ENCODE data around the gene VWDE. TPM values are rescaled to one million over a fixed set of nuclear protein-coding genes. Genes with fewer than 3 reads are reported as not detected.

VWDE gene
- polyA plus RNA-seq, 3 donors = not detected

DNA sequence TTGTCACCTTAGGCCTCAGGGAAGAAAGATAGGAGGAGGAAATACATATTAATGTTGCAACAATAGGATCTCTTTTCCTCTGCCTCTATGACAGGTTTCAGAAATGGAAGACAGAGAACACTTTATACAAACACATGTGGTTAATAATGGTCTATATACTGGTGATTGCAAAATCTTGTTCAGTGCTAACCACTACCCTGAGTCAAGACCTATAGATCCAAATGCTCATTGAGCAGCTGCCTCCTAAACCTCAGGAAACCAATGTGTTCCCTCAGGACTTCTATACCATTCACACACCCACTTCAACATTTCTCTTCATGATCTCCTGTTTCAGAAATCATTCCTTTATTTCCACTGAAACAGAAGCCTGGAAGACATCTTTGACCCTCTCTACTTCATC lies 32.5 kb upstream of the VWDE start:
- H3K4me3 ChIP-seq (replicated peaks in 1 of 3; ENCODE audit: low read depth in 2 of 3, low read length in 3 of 3) = no peak overlapping the region
- H3K27me3 ChIP-seq (ENCODE audit: control insufficient read depth in 2 of 2, insufficient read depth in 2 of 2, low read length in 2 of 2) = no peaks in the 10 kb centered on the region
- TF ChIP-seq, protein P1, sequence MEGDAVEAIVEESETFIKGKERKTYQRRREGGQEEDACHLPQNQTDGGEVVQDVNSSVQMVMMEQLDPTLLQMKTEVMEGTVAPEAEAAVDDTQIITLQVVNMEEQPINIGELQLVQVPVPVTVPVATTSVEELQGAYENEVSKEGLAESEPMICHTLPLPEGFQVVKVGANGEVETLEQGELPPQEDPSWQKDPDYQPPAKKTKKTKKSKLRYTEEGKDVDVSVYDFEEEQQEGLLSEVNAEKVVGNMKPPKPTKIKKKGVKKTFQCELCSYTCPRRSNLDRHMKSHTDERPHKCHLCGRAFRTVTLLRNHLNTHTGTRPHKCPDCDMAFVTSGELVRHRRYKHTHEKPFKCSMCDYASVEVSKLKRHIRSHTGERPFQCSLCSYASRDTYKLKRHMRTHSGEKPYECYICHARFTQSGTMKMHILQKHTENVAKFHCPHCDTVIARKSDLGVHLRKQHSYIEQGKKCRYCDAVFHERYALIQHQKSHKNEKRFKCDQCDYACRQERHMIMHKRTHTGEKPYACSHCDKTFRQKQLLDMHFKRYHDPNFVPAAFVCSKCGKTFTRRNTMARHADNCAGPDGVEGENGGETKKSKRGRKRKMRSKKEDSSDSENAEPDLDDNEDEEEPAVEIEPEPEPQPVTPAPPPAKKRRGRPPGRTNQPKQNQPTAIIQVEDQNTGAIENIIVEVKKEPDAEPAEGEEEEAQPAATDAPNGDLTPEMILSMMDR (IDR thresholded peaks at IDR 0.05) = no peak
- H3K4me1 ChIP-seq (ENCODE audit: control insufficient read depth in 1 of 2, insufficient read depth in 2 of 2, low read length in 2 of 2) = no peaks in the 10 kb centered on the region
- DNase-seq = no peak
- H3K36me3 ChIP-seq (replicated peaks in 1 of 2; ENCODE audit: control insufficient read depth in 1 of 2, insufficient read depth in 2 of 2, low read length in 2 of 2) = no peaks in the 10 kb centered on the region
- H3K4me2 ChIP-seq (replicated peaks; ENCODE audit: extremely low read depth, low read length, poor library complexity, severe bottlenecking) = no peak overlapping the region
- no peaks in the 10 kb centered on the region for H3K9me3 ChIP-seq (replicated peaks in 1 of 2; ENCODE audit: control insufficient read depth in 1 of 2, insufficient read depth in 1 of 2, low read length in 2 of 2)
- H3K27ac ChIP-seq (ENCODE audit: low read depth in 1 of 2, low read length in 2 of 2) = no peak overlapping the region
- no peaks in the 10 kb centered on the region for H3K4me1 Mint-ChIP-seq
- H3K79me2 ChIP-seq (ENCODE audit: insufficient read depth, low read length) = no peaks in the 10 kb centered on the region
- no peak overlapping the region for H3K4me3 Mint-ChIP-seq
- H3K27me3 Mint-ChIP-seq (ENCODE audit: low read depth in 3 of 3) = no peaks in the 10 kb centered on the region
- H4K20me1 ChIP-seq (ENCODE audit: insufficient read depth, low read length) = no peaks in the 10 kb centered on the region
- H3K9ac ChIP-seq (ENCODE audit: insufficient read depth, low read length, poor library complexity, severe bottlenecking) = no peak overlapping the region
- H3K9me3 Mint-ChIP-seq = no peaks in the 10 kb centered on the region
- H3K27ac Mint-ChIP-seq = no peak overlapping the region
- intact Hi-C loops (cut with micrococcal nuclease) = no loop called here
- no peaks in the 10 kb centered on the region for H3K36me3 Mint-ChIP-seq
- no peak overlapping the region for H2AFZ ChIP-seq (ENCODE audit: insufficient read depth, low read depth, low read length, poor library complexity, severe bottlenecking)

DNA sequence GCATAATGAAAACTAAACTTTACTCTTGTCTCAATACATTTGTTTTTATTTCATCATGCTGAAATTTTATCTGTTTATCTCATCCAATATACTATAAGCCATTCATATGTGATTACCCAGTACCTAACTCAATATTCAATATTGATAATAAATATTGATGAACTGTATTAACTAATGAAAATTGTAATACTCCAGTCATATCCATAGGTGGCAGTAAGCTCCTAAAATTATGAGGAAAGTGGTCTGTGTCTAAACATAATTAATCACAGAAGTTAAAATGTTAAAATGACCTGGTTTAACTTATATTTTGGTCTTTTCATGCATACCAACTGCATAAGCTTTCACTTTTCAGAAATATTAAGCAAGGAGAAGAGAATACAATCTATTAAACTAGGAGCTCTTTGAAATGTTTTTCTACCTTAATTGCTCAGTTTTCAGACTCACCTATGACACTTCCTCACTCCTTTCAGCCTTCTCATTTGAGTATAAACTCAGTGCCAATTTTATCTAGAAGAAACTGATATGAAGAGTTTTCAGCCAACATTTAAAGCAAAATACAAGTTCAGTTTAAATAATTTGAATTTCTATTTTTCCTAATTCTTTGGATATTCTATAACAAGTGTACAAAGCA lies 30.5 kb upstream of the VWDE start:
- H3K36me3 ChIP-seq (replicated peaks in 1 of 2; ENCODE audit: control insufficient read depth in 1 of 2, insufficient read depth in 2 of 2, low read length in 2 of 2) = no peaks in the 10 kb centered on the region
- H3K36me3 Mint-ChIP-seq = no peaks in the 10 kb centered on the region
- no peak overlapping the region for H3K27ac Mint-ChIP-seq
- H2AFZ ChIP-seq (ENCODE audit: insufficient read depth, low read depth, low read length, poor library complexity, severe bottlenecking) = no peak overlapping the region
- no peaks in the 10 kb centered on the region for H3K4me1 ChIP-seq (ENCODE audit: control insufficient read depth in 1 of 2, insufficient read depth in 2 of 2, low read length in 2 of 2)
- H3K9ac ChIP-seq (ENCODE audit: insufficient read depth, low read length, poor library complexity, severe bottlenecking) = no peak overlapping the region
- TF ChIP-seq, protein P1 (IDR thresholded peaks at IDR 0.05) = peak; percentile 31
- no peak overlapping the region for H3K4me3 ChIP-seq (replicated peaks in 1 of 3; ENCODE audit: low read depth in 2 of 3, low read length in 3 of 3)
- intact Hi-C loops (cut with micrococcal nuclease) = no loop called here
- no peak overlapping the region for H3K27ac ChIP-seq (ENCODE audit: low read depth in 1 of 2, low read length in 2 of 2)
- no peak for DNase-seq
- H3K9me3 ChIP-seq (replicated peaks in 1 of 2; ENCODE audit: control insufficient read depth in 1 of 2, insufficient read depth in 1 of 2, low read length in 2 of 2) = no peaks in the 10 kb centered on the region
- H3K27me3 Mint-ChIP-seq (ENCODE audit: low read depth in 3 of 3) = peaks cover 0 to 2% (median 0%) of the 10 kb centered on the region in 3 donors
- no peaks in the 10 kb centered on the region for H3K79me2 ChIP-seq (ENCODE audit: insufficient read depth, low read length)
- peaks cover 0 to 1% (median 0%) of the 10 kb centered on the region in 7 donors for H3K9me3 Mint-ChIP-seq
- no peak overlapping the region for H3K4me2 ChIP-seq (replicated peaks; ENCODE audit: extremely low read depth, low read length, poor library complexity, severe bottlenecking)
- no peaks in the 10 kb centered on the region for H4K20me1 ChIP-seq (ENCODE audit: insufficient read depth, low read length)
- H3K4me1 Mint-ChIP-seq = no peaks in the 10 kb centered on the region
- no peaks in the 10 kb centered on the region for H3K27me3 ChIP-seq (ENCODE audit: control insufficient read depth in 2 of 2, insufficient read depth in 2 of 2, low read length in 2 of 2)
- H3K4me3 Mint-ChIP-seq = no peak overlapping the region
